GM10266 (cell line): ENCODE data around the gene CADPS2.

Experiments
- DNase-seq: peaks from one replicate; pipeline ENCODE4 v3.0.0; 2012; ENCODE audit errors: extremely low spot score
- TF ChIP-seq, protein P1 (sequence below): IDR thresholded peaks from 2 replicates; pipeline ENCODE4 v1.5.1; 2012; ENCODE audit warnings: mild to moderate bottlenecking, low read depth; ENCODE audit not compliant: control insufficient read depth, insufficient read depth; ENCODE audit errors: missing control alignments

The CADPS2 gene

GRCh38 chr7:122632238-122632637 lies 254.0 kb downstream of the CADPS2 start:
- DNase-seq: no peak
- TF ChIP-seq, protein P1, sequence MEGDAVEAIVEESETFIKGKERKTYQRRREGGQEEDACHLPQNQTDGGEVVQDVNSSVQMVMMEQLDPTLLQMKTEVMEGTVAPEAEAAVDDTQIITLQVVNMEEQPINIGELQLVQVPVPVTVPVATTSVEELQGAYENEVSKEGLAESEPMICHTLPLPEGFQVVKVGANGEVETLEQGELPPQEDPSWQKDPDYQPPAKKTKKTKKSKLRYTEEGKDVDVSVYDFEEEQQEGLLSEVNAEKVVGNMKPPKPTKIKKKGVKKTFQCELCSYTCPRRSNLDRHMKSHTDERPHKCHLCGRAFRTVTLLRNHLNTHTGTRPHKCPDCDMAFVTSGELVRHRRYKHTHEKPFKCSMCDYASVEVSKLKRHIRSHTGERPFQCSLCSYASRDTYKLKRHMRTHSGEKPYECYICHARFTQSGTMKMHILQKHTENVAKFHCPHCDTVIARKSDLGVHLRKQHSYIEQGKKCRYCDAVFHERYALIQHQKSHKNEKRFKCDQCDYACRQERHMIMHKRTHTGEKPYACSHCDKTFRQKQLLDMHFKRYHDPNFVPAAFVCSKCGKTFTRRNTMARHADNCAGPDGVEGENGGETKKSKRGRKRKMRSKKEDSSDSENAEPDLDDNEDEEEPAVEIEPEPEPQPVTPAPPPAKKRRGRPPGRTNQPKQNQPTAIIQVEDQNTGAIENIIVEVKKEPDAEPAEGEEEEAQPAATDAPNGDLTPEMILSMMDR: no peak

DNA sequence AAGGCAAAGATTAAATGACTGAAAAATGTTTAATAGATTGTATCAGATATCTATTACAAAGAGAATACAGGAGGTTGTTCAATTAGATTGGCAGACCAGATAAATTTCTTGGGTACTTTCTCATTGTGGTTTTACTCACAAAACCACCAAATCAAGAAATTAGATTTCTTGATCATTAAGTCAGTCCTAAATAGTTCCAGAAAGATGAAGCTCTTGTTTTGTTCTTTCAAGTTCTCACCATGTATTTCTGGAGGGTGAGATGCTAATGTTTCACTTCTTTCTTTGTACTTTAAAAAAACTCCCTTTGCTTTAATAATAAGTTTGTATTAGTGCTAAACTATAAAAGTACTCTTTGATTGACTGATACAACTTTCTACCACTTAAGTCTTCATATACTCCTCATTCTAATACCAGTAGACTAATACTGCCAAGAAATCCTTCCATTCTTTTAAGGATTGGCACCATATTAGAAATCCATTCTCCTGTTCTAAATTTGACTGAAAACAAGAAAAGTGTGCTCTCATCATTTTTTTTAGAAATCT lies 256.8 kb downstream of the CADPS2 start:
- DNase-seq: no peak
- TF ChIP-seq, protein P1: no peak

DNA sequence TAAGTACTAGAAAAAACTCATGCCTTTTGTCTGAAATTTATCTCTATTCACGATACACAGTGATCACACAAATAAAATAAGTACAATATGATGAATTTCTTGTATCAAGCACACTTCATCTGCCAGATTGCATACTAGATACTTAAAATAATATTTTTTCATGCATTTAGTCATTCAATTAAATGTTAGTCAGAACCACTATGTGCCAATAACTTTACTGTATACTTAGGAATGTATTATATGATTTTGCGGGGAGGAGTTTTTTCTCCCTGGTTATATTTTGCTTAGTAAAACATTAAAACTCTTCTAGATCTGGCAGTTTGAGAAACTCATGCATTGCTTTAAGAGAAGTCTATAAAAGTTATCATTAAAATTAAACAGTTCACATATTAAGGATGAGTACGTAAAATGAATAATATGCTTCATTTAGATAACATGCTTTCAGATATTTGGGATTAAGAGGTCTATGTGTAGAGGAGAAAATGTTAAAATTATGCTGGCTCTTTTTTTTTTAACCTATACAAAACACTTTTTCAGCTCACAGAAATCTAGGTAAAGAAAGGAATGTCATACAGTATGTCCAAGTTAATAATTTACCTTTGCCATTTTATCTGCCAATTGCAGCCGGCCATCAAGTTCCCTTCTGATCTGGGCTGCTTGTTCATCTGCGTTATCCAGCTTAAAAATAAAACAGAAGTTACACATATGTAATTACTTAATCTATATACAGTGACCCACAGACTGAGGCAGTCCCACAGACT lies 257.4 kb downstream of the CADPS2 start:
- no peak for DNase-seq
- TF ChIP-seq, protein P1: no peak

GRCh38 chr7:122626785-122627184 lies 259.5 kb downstream of the CADPS2 start:
- TF ChIP-seq, protein P1: no peak
- no peak for DNase-seq

- TF ChIP-seq, protein P1: no peak
- no peak for DNase-seq
Measured at GRCh38 chr7:122622682-122623081, 263.6 kb downstream of the CADPS2 start.

- no peak for DNase-seq
- TF ChIP-seq, protein P1: no peak
Measured at GRCh38 chr7:122619664-122620063, 266.6 kb downstream of the CADPS2 start.

- DNase-seq: no peak
- TF ChIP-seq, protein P1: no peak
Measured at GRCh38 chr7:122618585-122619189, 267.6 kb downstream of the CADPS2 start.
